Heart left ventricle (tissue), 16 donors: Measurements from ENCODE around the gene BLACAT1. TPM values are rescaled to one million over a fixed set of nuclear protein-coding genes. Genes with fewer than 3 reads are reported as not detected.
A peak's percentile ranks its signal among the peaks of the same experiment; 100 is the strongest.

Experiments
- ATAC-seq, 4 donors: fragments of 200-7000 bp; cut with Tn5 transposase; one replicate each; pipeline ENCODE4 v1.9.1; 2020 to 2022; ENCODE audit warnings: moderate library complexity in 4 of 4, mild to moderate bottlenecking in 3 of 4, moderate number of reproducible peaks in 1 of 4
- DNase-seq, 5 donors: peaks; one replicate each; pipeline ENCODE4 v3.0.0-alpha.2; 2020
- H3K27ac ChIP-seq, 12 donors: fragments of 200-600 bp; sonication (generic) in 4 of 12; one replicate each; pipeline versions ENCODE4 v1.5.0 to v1.8.0; 2016 to 2022; ENCODE audit warnings: mild to moderate bottlenecking in 2 of 12
- H3K27me3 ChIP-seq, 9 donors: fragments of 200-600 bp; sonication (generic) in 2 of 9; one replicate each; pipeline versions ENCODE4 v1.5.1 to v1.8.0; 2016 to 2022; ENCODE audit warnings: mild to moderate bottlenecking in 3 of 9
- H3K36me3 ChIP-seq, 9 donors: fragments of 200-600 bp; sonication (generic) in 2 of 9; one replicate each; pipeline versions ENCODE4 v1.5.0 to v1.8.0; 2018 to 2022; ENCODE audit warnings: mild to moderate bottlenecking in 2 of 9
- H3K4me1 ChIP-seq, 12 donors: fragments of 200-600 bp; sonication (generic) in 4 of 12; one replicate each; pipeline versions ENCODE4 v1.5.0 to v1.8.0; 2016 to 2022; ENCODE audit warnings: mild to moderate bottlenecking in 3 of 12
- H3K4me3 ChIP-seq, 12 donors: fragments of 200-600 bp; sonication (generic) in 4 of 12; one replicate each; pipeline versions ENCODE4 v1.5.0 to v1.8.0; 2017 to 2022; ENCODE audit warnings: mild to moderate bottlenecking in 9 of 12, moderate library complexity in 4 of 12
- H3K9me3 ChIP-seq, 12 donors: fragments of 200-600 bp; sonication (generic) in 4 of 12; one replicate each; pipeline versions ENCODE4 v1.5.0 to v1.8.0; 2016 to 2022; ENCODE audit warnings: mild to moderate bottlenecking in 1 of 12
- CTCF ChIP-seq, 12 donors: fragments of 200-600 bp; sonication (generic) in 4 of 12; IDR thresholded peaks; one replicate each; pipeline versions ENCODE4 v1.5.0 to v1.8.0; 2018 to 2022; ENCODE audit warnings: antibody characterized with exemption in 12 of 12, mild to moderate bottlenecking in 5 of 12
- POLR2A ChIP-seq, 2 donors: fragments of 450-650 bp; IDR thresholded peaks; one replicate each; pipeline ENCODE4 v1.6.1; 2017; ENCODE audit warnings: antibody characterized with exemption in 2 of 2, mild to moderate bottlenecking in 2 of 2, moderate library complexity in 2 of 2
- WGBS, 4 donors: extraction: QIAGEN DNeasy Blood & Tissue Kit in 2 of 4; methylation state at CpG; one replicate each; pipeline versions ENCODE4 v1.1.5 to v1.1.7; 2013 to 2018; 5-methylcytosine and 5-hydroxymethylcytosine counted together
- intact Hi-C, 10 donors: fragments of 100-400 bp; cut with DNase I; formaldehyde crosslinking; loops; one replicate each; pipeline versions ENCODE4 v1.11.1 to v1.14.2; 2022
- polyA plus RNA-seq, 2 donors: library from polyadenylated mRNA; stranded (reverse); fragments of 200-250 nt; gene quantifications; one replicate each; pipeline ENCODE4 v1.2.3, GENCODE V29; 2013
- total RNA-seq, 9 donors: library from RNA; depleted of rRNA in 2 of 9; stranded (reverse); fragments of >200 nt in 2 of 9; fragmentation: NEBNext Ultra II Directional in 3 of 9; extraction: Animal tissue kit (Norgen Biotek cat#: 25700) in 3 of 9; gene quantifications; one replicate each; pipeline versions ENCODE4 v1.1.0 to v1.2.4, GENCODE V29; 2016 to 2023
- donor health status: ischemic (EF 13 %, LVEDD 7.1; RV severe dilation, severe dysfunction).
- donor health status: healthy with polysubstance abuse.
- donor health status: DM: no; HTN: yes; CAD: no.
- donor health status: DM: no; HTN: no; CAD: no.
- donor health status: ischemic (EF 25% LVEDD 6.9; RV normal size, moderate dysfunction).
- donor health status: ischemic (EF 25% LVEDD 5.7; RV mildly dilated, moderate dysfunction).
- donor health status: healthy.
- donor health status: DM: yes; HTN: yes; CAD: no.
- donor health status: ischemic (EF 35%, LVEDD 5.7; RV mildly dilated, moderate dysfunction).
- donor health status: nonischemic (EF 11% LVEDD 7.7; RV severe dilation, severe dysfunction).
- donor health status: DM: yes; HTN: yes; CAD: no.
- donor health status: PGD.
- donor health status: ischemic (EF 29% LVEDD 5.4; RV normal size, mild dysfunction).
- donor health status: nonischemic (EF 23%, LVEDD 6.1; RV moderate dilation, normal function).

The BLACAT1 gene
- total and polyA plus RNA-seq, 11 donors, result 0.27 TPM; not detected in 10

- Histone ChIP-seq H3K27ac (peak overlapping the region in 9 of 12 donors; percentile 34 to 72 (median 55)), H3K4me3 (peak overlapping the region in 2 of 12 donors; percentile 6 to 11), H3K27me3 (no peaks in the 10 kb centered on the region), H3K4me1 (peaks cover 7 to 53% (median 42%) of the 10 kb centered on the region in 12 donors), H3K9me3 (no peaks in the 10 kb centered on the region), H3K36me3 (no peaks in the 10 kb centered on the region)
- TF ChIP-seq CTCF (IDR thresholded peaks at IDR 0.05) (peak; percentile 46 to 84 (median 69)), POLR2A (IDR thresholded peaks at IDR 0.05) (no peak)
- DNase-seq, result peak; percentile 87 to 90 (median 87)
- intact Hi-C loops, result loop anchor here in 7 of 10 donors (5.0 to 10.0 kb wide), 4 partner anchors 44 to 84 kb away; partner anchors contain the start of gene KLHDC8A (in 1 of the 7)
- WGBS, 4 donors, result 37 to 43% (median 41%) methylated on average over 13 of the region's 13 CpGs
- peak; percentile 72 to 91 (median 84) for ATAC-seq
Measured at GRCh38 chr1:205438213-205439158, 17.4 kb downstream of the BLACAT1 start.

DNA sequence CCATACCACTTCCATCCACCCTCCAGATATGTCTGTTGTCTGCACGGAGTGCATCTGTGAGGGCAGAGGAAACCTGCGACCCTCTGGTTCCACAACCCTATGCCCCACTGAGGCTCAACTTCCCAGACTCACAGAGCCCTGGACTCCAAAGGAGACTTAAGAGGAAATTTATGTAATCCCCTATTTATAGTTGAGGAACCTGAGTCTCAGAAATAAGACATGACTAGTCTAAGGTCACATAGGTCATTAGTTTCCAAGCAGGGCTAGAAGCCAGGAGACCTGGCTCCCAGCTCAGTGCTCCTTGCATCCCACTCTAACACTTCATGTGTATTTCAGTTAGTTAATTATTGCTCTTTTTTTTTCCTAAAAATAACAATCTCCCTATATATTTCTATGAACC is 18.3 kb downstream of the BLACAT1 start:
- H3K27ac ChIP-seq, result no peak overlapping the region
- H3K4me1 ChIP-seq, result peaks cover 7 to 53% (median 42%) of the 10 kb centered on the region in 12 donors
- H3K9me3 ChIP-seq, result no peaks in the 10 kb centered on the region
- WGBS, 4 donors, result 82 to 97% (median 92%) methylated on average over 2 of the region's 2 CpGs
- intact Hi-C loops, result loop anchor here in 7 of 10 donors (5.0 to 10.0 kb wide), 4 partner anchors 45 to 83 kb away; partner anchors contain the start of gene KLHDC8A (in 1 of the 7)
- H3K27me3 ChIP-seq, result no peaks in the 10 kb centered on the region
- no peak overlapping the region for H3K4me3 ChIP-seq
- TF ChIP-seq CTCF (IDR thresholded peaks at IDR 0.05), result no peak
- TF ChIP-seq POLR2A (IDR thresholded peaks at IDR 0.05), result no peak
- H3K36me3 ChIP-seq, result no peaks in the 10 kb centered on the region
- DNase-seq, result no peak
- no peak for ATAC-seq

DNA sequence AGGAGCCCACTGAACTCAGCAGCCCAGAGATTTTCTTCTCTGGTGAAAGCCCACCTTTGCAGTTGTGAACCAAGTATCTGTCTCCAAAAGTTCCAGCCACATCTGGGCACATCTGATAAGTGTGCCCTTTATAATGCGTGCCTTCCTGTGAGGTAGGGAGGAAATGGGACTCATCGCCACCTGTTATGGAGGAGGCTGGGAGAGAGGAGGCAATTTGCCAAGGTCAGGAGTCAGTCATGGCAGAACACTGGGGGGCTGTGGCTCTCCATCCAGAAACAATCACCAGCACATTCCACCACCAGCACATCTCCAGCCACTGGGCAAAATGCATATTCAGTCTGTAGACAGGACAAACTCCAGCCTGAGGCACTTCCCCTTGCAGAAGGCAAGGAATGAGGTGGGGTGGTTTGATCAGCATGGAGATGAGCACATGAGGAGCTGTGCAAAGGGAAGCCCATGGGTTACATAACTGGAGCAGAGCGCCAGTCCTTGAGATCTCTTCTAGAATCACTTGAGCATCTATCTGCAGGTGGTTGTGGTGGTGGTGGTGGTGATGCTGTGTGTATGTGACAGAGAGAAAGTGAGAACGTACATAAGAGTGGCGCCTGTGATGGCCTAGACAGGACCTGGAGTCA is 19.0 kb downstream of the BLACAT1 start:
- Histone ChIP-seq H3K9me3 (no peaks in the 10 kb centered on the region), H3K4me3 (no peak overlapping the region), H3K27ac (no peak overlapping the region), H3K36me3 (no peaks in the 10 kb centered on the region), H3K4me1 (peaks cover 7 to 51% (median 40%) of the 10 kb centered on the region in 12 donors), H3K27me3 (no peaks in the 10 kb centered on the region)
- ATAC-seq (no peak), DNase-seq (peak in 1 of 5 donors; percentile 21)
- no peak for TF ChIP-seq POLR2A (IDR thresholded peaks at IDR 0.05)
- no peak for TF ChIP-seq CTCF (IDR thresholded peaks at IDR 0.05)
- WGBS, 4 donors, result 88 to 96% (median 91%) methylated on average over 5 of the region's 5 CpGs
- intact Hi-C loops, result loop anchor here in 7 of 10 donors (5.0 to 10.0 kb wide), 4 partner anchors 45 to 82 kb away; partner anchors contain the start of gene KLHDC8A (in 1 of the 7)
